WTC11 (cell line): ENCODE results near the gene IL16. TPM values are rescaled to one million over a fixed set of nuclear protein-coding genes. Genes with fewer than 3 reads are reported as not detected.

Experiments used
- ATAC-seq: fragments of 200-7000 bp; cut with Tn5 transposase; 2 replicates; pipeline ENCODE4 v1.10.0; 2021; ENCODE audit warnings: mild to moderate bottlenecking, moderate library complexity
- CTCF ChIA-PET: fragments of 300-600 bp; sonication (Branson Sonifier 250); formaldehyde crosslinking; loops from one replicate; lab custom pipeline; 2021; ENCODE audit warnings: antibody characterized with exemption; lab: Charles Lee
- POLR2A ChIA-PET: fragments of 350-600 bp; sonication (Branson Sonifier 250); formaldehyde crosslinking; loops from one replicate; lab custom pipeline; 2021; ENCODE audit warnings: antibody characterized with exemption; lab: Charles Lee
- DNase-seq: peaks from one replicate; pipeline ENCODE4 v3.0.0; 2021; ENCODE audit warnings: low spot score
- H3K27ac Mint-ChIP-seq: 2 replicates; pipeline ENCODE4 v1.8.0; 2021; ENCODE audit warnings: mixed read lengths
- H3K27me3 Mint-ChIP-seq: 2 replicates; pipeline ENCODE4 v1.8.0; 2021; ENCODE audit warnings: low read depth, mild to moderate bottlenecking, moderate library complexity, mixed read lengths
- H3K36me3 Mint-ChIP-seq: 2 replicates; pipeline ENCODE4 v1.8.0; 2021; ENCODE audit warnings: mixed read lengths
- H3K4me1 Mint-ChIP-seq: 2 replicates; pipeline ENCODE4 v1.8.0; 2022; ENCODE audit warnings: mixed read lengths
- H3K4me3 Mint-ChIP-seq: 2 replicates; pipeline ENCODE4 v1.8.0; 2021; ENCODE audit warnings: mild to moderate bottlenecking, moderate library complexity, mixed read lengths
- H3K9me3 Mint-ChIP-seq: 2 replicates; pipeline ENCODE4 v1.8.0; 2021; ENCODE audit warnings: mixed read lengths
- ATF2 ChIP-seq: sonication (generic); formaldehyde crosslinking; IDR thresholded peaks from 2 replicates; pipeline ENCODE4 v1.8.1; 2022; ENCODE audit warnings: low read depth, missing genetic modification reagents, borderline replicate concordance
- ATF3 ChIP-seq: sonication (generic); formaldehyde crosslinking; conservative IDR thresholded peaks from 2 replicates; pipeline ENCODE4 v1.8.1; 2022; ENCODE audit warnings: mild to moderate bottlenecking, missing genetic modification reagents
- CBFB ChIP-seq: sonication (generic); formaldehyde crosslinking; IDR thresholded peaks from 2 replicates; pipeline ENCODE4 v1.8.1; 2022; ENCODE audit warnings: mild to moderate bottlenecking, low read depth, missing genetic modification reagents
- CREB1 ChIP-seq: sonication (generic); formaldehyde crosslinking; IDR thresholded peaks from 2 replicates; pipeline ENCODE4 v1.8.0; 2023; ENCODE audit warnings: mild to moderate bottlenecking, missing genetic modification reagents
- E2F4 ChIP-seq: sonication (generic); formaldehyde crosslinking; IDR thresholded peaks from 2 replicates; pipeline ENCODE4 v1.8.1; 2022; ENCODE audit warnings: low read depth, mild to moderate bottlenecking, moderate library complexity, missing genetic modification reagents, borderline replicate concordance
- FOXK1 ChIP-seq: sonication (generic); formaldehyde crosslinking; IDR thresholded peaks from 2 replicates; pipeline ENCODE4 v1.8.0; 2022; ENCODE audit warnings: mild to moderate bottlenecking, moderate library complexity, missing genetic modification reagents
- GTF2I ChIP-seq: fragments of 250-450 bp; sonication (Bioruptor Pico); conservative IDR thresholded peaks from 2 replicates; pipeline ENCODE4 v1.4.0; 2021; ENCODE audit warnings: mild to moderate bottlenecking
- HMGA2 ChIP-seq: fragments of 250-450 bp; sonication (Bioruptor Pico); IDR thresholded peaks from 2 replicates; pipeline ENCODE4 v1.4.0; 2021; ENCODE audit warnings: mild to moderate bottlenecking, moderate library complexity
- JAZF1 ChIP-seq: fragments of 250-450 bp; sonication (Bioruptor Pico); IDR thresholded peaks from 2 replicates; pipeline ENCODE4 v1.9.0; 2021; ENCODE audit warnings: moderate library complexity, mild to moderate bottlenecking, inconsistent platforms
- MXD4 ChIP-seq: fragments of 250-450 bp; sonication (Bioruptor Pico); IDR thresholded peaks from 2 replicates; pipeline ENCODE4 v1.8.0; 2021; ENCODE audit warnings: mild to moderate bottlenecking, moderate library complexity, borderline replicate concordance
- PRDM15 ChIP-seq: sonication (generic); formaldehyde crosslinking; IDR thresholded peaks from 2 replicates; pipeline ENCODE4 v1.8.0; 2022; ENCODE audit warnings: missing genetic modification reagents
- RELA ChIP-seq: sonication (generic); formaldehyde crosslinking; IDR thresholded peaks from 2 replicates; pipeline ENCODE4 v1.8.1; 2022; ENCODE audit warnings: missing genetic modification reagents, mild to moderate bottlenecking, borderline replicate concordance
- SMAD4 ChIP-seq: sonication (generic); formaldehyde crosslinking; IDR thresholded peaks from 2 replicates; pipeline ENCODE4 v1.8.0; 2022; ENCODE audit warnings: mild to moderate bottlenecking, missing genetic modification reagents
- ZMAT4 ChIP-seq: fragments of 250-450 bp; sonication (Bioruptor Pico); IDR thresholded peaks from 2 replicates; pipeline ENCODE4 v1.9.0; 2021; ENCODE audit warnings: mild to moderate bottlenecking
- ZNF219 ChIP-seq: sonication (generic); formaldehyde crosslinking; IDR thresholded peaks from 2 replicates; pipeline ENCODE4 v1.8.0; 2023; ENCODE audit warnings: missing genetic modification reagents, mild to moderate bottlenecking, borderline replicate concordance
- ZNF416 ChIP-seq: fragments of 250-450 bp; sonication (Bioruptor Pico); IDR thresholded peaks from 2 replicates; pipeline ENCODE4 v1.9.0; 2021; ENCODE audit warnings: mild to moderate bottlenecking, inconsistent platforms
- ZNF423 ChIP-seq: fragments of 250-450 bp; sonication (Bioruptor Pico); IDR thresholded peaks from 2 replicates; pipeline ENCODE4 v2.1.2; 2022; ENCODE audit warnings: mild to moderate bottlenecking, moderate library complexity
- ZNF425 ChIP-seq: fragments of 250-450 bp; sonication (Bioruptor Pico); conservative IDR thresholded peaks from 2 replicates; pipeline ENCODE4 v1.9.0; 2021; ENCODE audit warnings: mild to moderate bottlenecking
- total RNA-seq: library from RNA; stranded (reverse); gene quantifications from 3 replicates; pipeline ENCODE4 v1.2.3, GENCODE V29; 2021
- TF ChIP-seq, protein P1 (sequence below): sonication (generic); formaldehyde crosslinking; IDR thresholded peaks from 2 replicates; pipeline ENCODE4 v1.8.1; 2023; ENCODE audit warnings: mild to moderate bottlenecking, moderate library complexity, missing genetic modification reagents
- TF ChIP-seq, protein P2 (sequence below): fragments of 250-450 bp; sonication (Bioruptor Pico); IDR thresholded peaks from 2 replicates; pipeline ENCODE4 v1.8.0; 2021; ENCODE audit warnings: mild to moderate bottlenecking

IL16 gene
- total RNA-seq, 1 experiment from 2014 or later = 0.61 TPM

DNA sequence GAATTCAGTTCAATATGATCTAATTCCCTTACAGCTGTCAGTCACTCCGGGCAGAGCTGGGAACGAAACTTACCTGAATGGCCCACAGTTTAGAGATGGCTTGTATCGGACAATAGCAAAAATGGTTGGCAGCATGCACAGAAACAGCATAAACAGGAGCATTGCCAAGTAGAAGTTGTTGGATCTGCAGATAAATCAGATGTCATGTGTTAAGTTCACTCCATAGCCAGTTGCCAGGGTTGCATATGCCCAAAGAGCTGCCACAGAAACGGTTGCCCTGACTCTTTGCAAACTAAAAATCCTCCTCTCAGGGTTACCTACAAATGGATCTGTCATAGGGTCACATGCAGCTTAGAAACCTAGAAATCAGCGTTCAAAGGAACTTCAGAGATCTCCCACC lies 142.6 kb downstream of the IL16 start:
- no peak for ATAC-seq
- no peak for DNase-seq
- no peak overlapping the region for H3K4me3 Mint-ChIP-seq

GRCh38 chr15:81339851-81340250 lies 143.2 kb downstream of the IL16 start:
- no peak for DNase-seq
- no peak overlapping the region for H3K27ac Mint-ChIP-seq
- H3K9me3 Mint-ChIP-seq = 0 out of 2 replicates have a peak, but pooled peaks cover 2% of the 10 kb centered on the region
- H3K27me3 Mint-ChIP-seq = no peaks in the 10 kb centered on the region
- CTCF ChIA-PET = interaction anchor here (2.1 kb wide), 1 partner anchor 74 kb away, joined by 5 read pairs; no protein-coding TSS in a partner anchor
- no peak for ATAC-seq
- no peak overlapping the region for H3K4me3 Mint-ChIP-seq
- no peaks in the 10 kb centered on the region for H3K36me3 Mint-ChIP-seq
- POLR2A ChIA-PET = no interaction called here
- no peaks in the 10 kb centered on the region for H3K4me1 Mint-ChIP-seq
- no peak for TF ChIP-seq JAZF1 (CRISPR knock-in tag)
- TF ChIP-seq E2F4 (CRISPR knock-in tag) = no peak
- TF ChIP-seq FOXK1 = no peak
- TF ChIP-seq ZNF423 = no peak
- TF ChIP-seq ZNF425 (CRISPR knock-in tag) = no peak
- TF ChIP-seq ZMAT4 = no peak
- no peak for TF ChIP-seq RELA (CRISPR knock-in tag)
- TF ChIP-seq, protein P1, sequence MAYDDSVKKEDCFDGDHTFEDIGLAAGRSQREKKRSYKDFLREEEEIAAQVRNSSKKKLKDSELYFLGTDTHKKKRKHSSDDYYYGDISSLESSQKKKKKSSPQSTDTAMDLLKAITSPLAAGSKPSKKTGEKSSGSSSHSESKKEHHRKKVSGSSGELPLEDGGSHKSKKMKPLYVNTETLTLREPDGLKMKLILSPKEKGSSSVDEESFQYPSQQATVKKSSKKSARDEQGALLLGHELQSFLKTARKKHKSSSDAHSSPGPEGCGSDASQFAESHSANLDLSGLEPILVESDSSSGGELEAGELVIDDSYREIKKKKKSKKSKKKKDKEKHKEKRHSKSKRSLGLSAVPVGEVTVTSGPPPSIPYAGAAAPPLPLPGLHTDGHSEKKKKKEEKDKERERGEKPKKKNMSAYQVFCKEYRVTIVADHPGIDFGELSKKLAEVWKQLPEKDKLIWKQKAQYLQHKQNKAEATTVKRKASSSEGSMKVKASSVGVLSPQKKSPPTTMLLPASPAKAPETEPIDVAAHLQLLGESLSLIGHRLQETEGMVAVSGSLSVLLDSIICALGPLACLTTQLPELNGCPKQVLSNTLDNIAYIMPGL (CRISPR knock-in tag) = no peak
- TF ChIP-seq, protein P2, sequence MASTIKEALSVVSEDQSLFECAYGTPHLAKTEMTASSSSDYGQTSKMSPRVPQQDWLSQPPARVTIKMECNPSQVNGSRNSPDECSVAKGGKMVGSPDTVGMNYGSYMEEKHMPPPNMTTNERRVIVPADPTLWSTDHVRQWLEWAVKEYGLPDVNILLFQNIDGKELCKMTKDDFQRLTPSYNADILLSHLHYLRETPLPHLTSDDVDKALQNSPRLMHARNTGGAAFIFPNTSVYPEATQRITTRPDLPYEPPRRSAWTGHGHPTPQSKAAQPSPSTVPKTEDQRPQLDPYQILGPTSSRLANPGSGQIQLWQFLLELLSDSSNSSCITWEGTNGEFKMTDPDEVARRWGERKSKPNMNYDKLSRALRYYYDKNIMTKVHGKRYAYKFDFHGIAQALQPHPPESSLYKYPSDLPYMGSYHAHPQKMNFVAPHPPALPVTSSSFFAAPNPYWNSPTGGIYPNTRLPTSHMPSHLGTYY (CRISPR knock-in tag) = no peak
- TF ChIP-seq ATF3 (CRISPR knock-in tag) = no peak
- TF ChIP-seq ZNF219 (CRISPR knock-in tag) = no peak
- no peak for TF ChIP-seq GTF2I (CRISPR knock-in tag)

More for the DNA sequence above, 142.6 kb downstream of the IL16 start:
- CTCF ChIA-PET = interaction anchor here (2.1 kb wide), 1 partner anchor 73 kb away, joined by 5 read pairs; no protein-coding TSS in a partner anchor
- Mint-ChIP-seq H3K4me1 (no peaks in the 10 kb centered on the region), H3K27ac (no peak overlapping the region), H3K27me3 (no peaks in the 10 kb centered on the region), H3K9me3 (no peaks in the 10 kb centered on the region), H3K36me3 (no peaks in the 10 kb centered on the region)
- POLR2A ChIA-PET = no interaction called here
- TF ChIP-seq CREB1 (CRISPR knock-in tag) = no peak
- no peak for TF ChIP-seq ATF2 (CRISPR knock-in tag)
- TF ChIP-seq ZNF416 (CRISPR knock-in tag) = no peak
- no peak for TF ChIP-seq PRDM15 (CRISPR knock-in tag)
- TF ChIP-seq SMAD4 (CRISPR knock-in tag) = no peak
- TF ChIP-seq HMGA2 (CRISPR knock-in tag) = no peak
- TF ChIP-seq MXD4 (CRISPR knock-in tag) = no peak
- no peak for TF ChIP-seq ZNF219 (CRISPR knock-in tag)
- no peak for TF ChIP-seq CBFB (CRISPR knock-in tag)
